Keratinocyte (primary cell): ENCODE results near the gene DEPDC5. TPM values are rescaled to one million over a fixed set of nuclear protein-coding genes. Genes with fewer than 3 reads are reported as not detected.

ENCODE experiments used
- DNase-seq: peaks from one replicate; pipeline ENCODE4 v3.0.0-alpha.2; 2011; ENCODE audit warnings: low read depth, missing footprints, low spot score
- FAIRE-seq: peaks from 2 replicates; lab custom pipeline; 2011; peaks lifted over from hg19 to GRCh38; lab: Jason Lieb, UNC
- H2AFZ ChIP-seq: 2 replicates; pipeline ENCODE4 v1.6.0; 2012; ENCODE audit warnings: low read length, control low read depth, inconsistent platforms; ENCODE audit not compliant: control insufficient read depth
- H3K27ac ChIP-seq: 2 replicates; pipeline ENCODE4 v1.5.1; 2011; ENCODE audit warnings: low read length; ENCODE audit not compliant: control insufficient read depth, insufficient read depth
- H3K27me3 ChIP-seq: 3 replicates; pipeline ENCODE4 v1.6.0; 2011; ENCODE audit warnings: low read length; ENCODE audit not compliant: control insufficient read depth, insufficient read depth; ENCODE audit errors: extremely low read depth
- H3K36me3 ChIP-seq, 2 experiments: 2 replicates in 1 of 2; 3 replicates in 1 of 2; pipeline ENCODE4 v1.5.1; 2011; ENCODE audit warnings: low read length in 2 of 2, mild to moderate bottlenecking in 1 of 2; ENCODE audit not compliant: control insufficient read depth in 2 of 2, insufficient read depth in 2 of 2; ENCODE audit errors: extremely low read depth in 1 of 2
- H3K4me1 ChIP-seq: 3 replicates; pipeline ENCODE4 v1.5.1; 2011; ENCODE audit warnings: low read length; ENCODE audit not compliant: control insufficient read depth, insufficient read depth; ENCODE audit errors: extremely low read depth
- H3K4me2 ChIP-seq: 3 replicates; pipeline ENCODE4 v1.6.0; 2011; ENCODE audit warnings: low read depth, low read length; ENCODE audit not compliant: control insufficient read depth, insufficient read depth; ENCODE audit errors: extremely low read depth
- H3K4me3 ChIP-seq, 3 experiments: fragments of 200-600 bp in 1 of 3; sonication (generic) in 1 of 3; 2 replicates in 2 of 3; 3 replicates in 1 of 3; pipeline ENCODE4 v1.5.1; 2011 to 2016; ENCODE audit warnings: low read length in 3 of 3, mild to moderate bottlenecking in 3 of 3, control low read depth in 2 of 3, inconsistent platforms in 1 of 3, low read depth in 1 of 3, mixed read lengths in 1 of 3, mixed run types in 1 of 3, moderate library complexity in 1 of 3; ENCODE audit not compliant: control insufficient read depth in 2 of 3, insufficient read depth in 2 of 3; ENCODE audit errors: extremely low read depth in 1 of 3
- H3K79me2 ChIP-seq: 2 replicates; pipeline ENCODE4 v1.6.0; 2012; ENCODE audit warnings: low read length; ENCODE audit not compliant: control insufficient read depth, insufficient read depth
- H3K9ac ChIP-seq: 3 replicates; pipeline ENCODE4 v1.6.0; 2011; ENCODE audit warnings: low read length; ENCODE audit not compliant: control insufficient read depth, insufficient read depth; ENCODE audit errors: extremely low read depth
- H3K9me1 ChIP-seq: 3 replicates; pipeline ENCODE4 v1.6.0; 2011; ENCODE audit warnings: low read length; ENCODE audit not compliant: control insufficient read depth, insufficient read depth; ENCODE audit errors: extremely low read depth
- H3K9me3 ChIP-seq: 2 replicates; pipeline ENCODE4 v1.5.1; 2012; ENCODE audit warnings: low read depth, low read length; ENCODE audit not compliant: control insufficient read depth
- H4K20me1 ChIP-seq: 3 replicates; pipeline ENCODE4 v1.6.0; 2011; ENCODE audit warnings: low read length; ENCODE audit not compliant: control insufficient read depth, insufficient read depth; ENCODE audit errors: extremely low read depth
- EZH2 ChIP-seq: IDR thresholded peaks from one replicate; pipeline ENCODE4 v1.6.1; 2012; ENCODE audit warnings: inconsistent platforms, mild to moderate bottlenecking, low read length, moderate library complexity
- dilution Hi-C: fragments of 300-500 bp; cut with MboI; formaldehyde crosslinking; loops from one replicate; pipeline ENCODE4 v1.7.0; 2020; ENCODE audit warnings: low sequenced_read_pairs; ENCODE audit not compliant: extremely low pct_ligation_motif_present
- polyA plus RNA-seq, 5 experiments: library from polyadenylated mRNA; depleted of rRNA in 3 of 5; stranded (reverse) in 3 of 5; stranded (forward) in 1 of 5; unstranded in 1 of 5; fragments of >200 nt; gene quantifications; 1 replicate in 1 of 5; 2 replicates in 3 of 5; 3 replicates in 1 of 5; pipeline versions ENCODE4 v1.2.1 to v1.2.3, GENCODE V29; 2011 to 2012; ENCODE audit warnings: missing spikeins in 2 of 5, low read depth in 1 of 5, low replicate concordance in 1 of 5
- TF ChIP-seq, protein P1 (sequence below), 3 experiments: IDR thresholded peaks in 1 of 3; conservative IDR thresholded peaks in 1 of 3; optimal IDR thresholded peaks in 1 of 3; 2 replicates in 2 of 3; 3 replicates in 1 of 3; pipeline versions ENCODE3 to v1.5.1; 2011; ENCODE audit warnings: low read length in 3 of 3, mild to moderate bottlenecking in 3 of 3, moderate library complexity in 2 of 3, control low read depth in 1 of 3, inconsistent platforms in 1 of 3; ENCODE audit not compliant: insufficient read depth in 2 of 3; ENCODE audit errors: extremely low read depth in 1 of 3

DEPDC5 gene
- polyA plus RNA-seq, 1 donor (not counting 4 experiments of a cell fraction or from before 2014, with no cell fraction given): 9.7 TPM

DNA sequence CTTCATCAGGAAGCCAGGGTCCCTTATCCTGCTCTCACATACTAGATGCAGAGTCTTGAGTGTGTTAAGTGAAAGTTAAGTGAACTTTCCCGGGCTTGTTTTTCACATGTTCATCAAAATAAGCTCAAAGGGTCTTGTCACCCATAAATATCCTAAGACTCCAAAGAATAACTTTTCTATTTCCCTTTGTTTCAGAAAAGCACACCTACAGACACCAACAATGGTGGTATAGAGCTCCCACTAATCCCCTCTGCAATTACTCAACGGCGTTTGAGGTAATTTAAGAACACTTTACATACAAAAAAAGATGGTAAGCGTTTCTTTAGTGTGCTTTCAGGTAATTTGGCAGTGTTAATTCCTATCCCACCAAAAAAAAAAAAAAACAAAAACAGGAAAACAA is 6.4 kb upstream of the DEPDC5 start:
- Histone ChIP-seq H3K36me3 (peaks cover 0 to 6% of the 10 kb centered on the region in 2 experiments), H3K27ac (no peak overlapping the region), H3K9ac (no peak overlapping the region), H4K20me1 (no peaks in the 10 kb centered on the region), H3K27me3 (no peaks in the 10 kb centered on the region), H3K4me2 (no peak overlapping the region), H3K4me3 (no peak overlapping the region), H3K4me1 (peaks cover 17% of the 10 kb centered on the region), H3K9me1 (no peaks in the 10 kb centered on the region), H3K9me3 (no peaks in the 10 kb centered on the region), H3K79me2 (peaks cover 57% of the 10 kb centered on the region), H2AFZ (no peak overlapping the region)
- no peak for DNase-seq
- dilution Hi-C loops: no loop called here
- TF ChIP-seq, protein P1, sequence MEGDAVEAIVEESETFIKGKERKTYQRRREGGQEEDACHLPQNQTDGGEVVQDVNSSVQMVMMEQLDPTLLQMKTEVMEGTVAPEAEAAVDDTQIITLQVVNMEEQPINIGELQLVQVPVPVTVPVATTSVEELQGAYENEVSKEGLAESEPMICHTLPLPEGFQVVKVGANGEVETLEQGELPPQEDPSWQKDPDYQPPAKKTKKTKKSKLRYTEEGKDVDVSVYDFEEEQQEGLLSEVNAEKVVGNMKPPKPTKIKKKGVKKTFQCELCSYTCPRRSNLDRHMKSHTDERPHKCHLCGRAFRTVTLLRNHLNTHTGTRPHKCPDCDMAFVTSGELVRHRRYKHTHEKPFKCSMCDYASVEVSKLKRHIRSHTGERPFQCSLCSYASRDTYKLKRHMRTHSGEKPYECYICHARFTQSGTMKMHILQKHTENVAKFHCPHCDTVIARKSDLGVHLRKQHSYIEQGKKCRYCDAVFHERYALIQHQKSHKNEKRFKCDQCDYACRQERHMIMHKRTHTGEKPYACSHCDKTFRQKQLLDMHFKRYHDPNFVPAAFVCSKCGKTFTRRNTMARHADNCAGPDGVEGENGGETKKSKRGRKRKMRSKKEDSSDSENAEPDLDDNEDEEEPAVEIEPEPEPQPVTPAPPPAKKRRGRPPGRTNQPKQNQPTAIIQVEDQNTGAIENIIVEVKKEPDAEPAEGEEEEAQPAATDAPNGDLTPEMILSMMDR (optimal IDR thresholded peaks at IDR 0.05 in 1 of 3, IDR thresholded peaks at IDR 0.05 in 1 of 3, conservative IDR thresholded peaks at IDR 0.05 in 1 of 3; ENCODE audit: extremely low read depth in 1 of 3, insufficient read depth in 2 of 3, low read length in 3 of 3): no peak
- TF ChIP-seq EZH2: no peak
- no peak for FAIRE-seq

DNA sequence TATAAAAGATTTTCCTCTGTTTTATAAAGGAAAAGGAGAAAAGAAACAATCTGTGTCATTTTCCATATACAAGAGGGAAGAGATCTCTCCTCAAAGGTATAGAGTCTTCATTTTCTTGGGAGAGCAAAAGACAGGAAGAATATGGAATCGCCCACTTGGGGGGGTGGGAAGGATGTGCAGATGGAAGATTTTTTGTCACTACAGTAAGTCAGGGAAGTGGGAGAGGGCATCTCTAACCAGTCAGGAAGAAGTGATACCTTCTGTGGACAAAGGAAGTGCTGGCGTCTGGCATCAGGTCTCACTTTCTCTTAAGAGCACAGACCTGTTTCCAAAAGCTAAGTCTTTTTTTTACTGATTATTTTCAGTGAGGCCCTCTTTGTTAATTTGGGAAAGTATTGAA is 5.3 kb upstream of the DEPDC5 start:
- no peaks in the 10 kb centered on the region for H4K20me1 ChIP-seq
- no peaks in the 10 kb centered on the region for H3K9me3 ChIP-seq
- dilution Hi-C loops: no loop called here
- H3K36me3 ChIP-seq: peaks cover 0 to 6% of the 10 kb centered on the region in 2 experiments
- H3K9me1 ChIP-seq: no peaks in the 10 kb centered on the region
- peak overlapping the region; percentile 78 for H3K27ac ChIP-seq
- FAIRE-seq (no peak), DNase-seq (no peak)
- H3K4me3 ChIP-seq: peak overlapping the region; percentile 70 to 97 (median 84)
- no peaks in the 10 kb centered on the region for H3K27me3 ChIP-seq
- H3K9ac ChIP-seq: peak overlapping the region; percentile 90
- peak overlapping the region; percentile 77 for H3K4me2 ChIP-seq
- H3K4me1 ChIP-seq: peaks cover 25% of the 10 kb centered on the region
- H3K79me2 ChIP-seq: peaks cover 48% of the 10 kb centered on the region
- no peak overlapping the region for H2AFZ ChIP-seq
- TF ChIP-seq, protein P1 (optimal IDR thresholded peaks at IDR 0.05 in 1 of 3, IDR thresholded peaks at IDR 0.05 in 1 of 3, conservative IDR thresholded peaks at IDR 0.05 in 1 of 3; ENCODE audit: extremely low read depth in 1 of 3, insufficient read depth in 2 of 3, low read length in 3 of 3): no peak
- no peak for TF ChIP-seq EZH2
